DND-41 (cell line): Measurements from ENCODE around the gene USP6.

Experiments
- CTCF ChIP-seq: IDR thresholded peaks from 2 replicates; pipeline ENCODE4 v1.5.1; 2012; ENCODE audit warnings: borderline replicate concordance, low read length, moderate library complexity, mild to moderate bottlenecking; ENCODE audit not compliant: poor library complexity, severe bottlenecking; ENCODE audit errors: extremely low read depth
- EZH2 ChIP-seq: IDR thresholded peaks from 3 replicates; pipeline ENCODE4 v1.6.1; 2012; ENCODE audit warnings: borderline replicate concordance, low read depth, mild to moderate bottlenecking, moderate library complexity, low read length, inconsistent platforms; ENCODE audit not compliant: severe bottlenecking

DNA sequence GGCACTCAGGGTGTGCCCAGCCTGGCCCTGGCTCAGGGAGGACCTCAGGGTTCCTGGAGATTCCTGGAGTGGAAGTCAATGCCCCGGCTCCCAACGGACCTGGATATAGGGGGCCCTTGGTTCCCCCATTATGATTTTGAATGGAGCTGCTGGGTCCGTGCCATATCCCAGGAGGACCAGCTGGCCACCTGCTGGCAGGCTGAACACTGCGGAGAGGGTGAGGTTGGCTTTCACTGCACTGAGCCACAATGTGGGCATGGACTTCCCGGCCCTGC lies 23.6 kb downstream of the USP6 start:
- TF ChIP-seq CTCF (no peak), EZH2 (no peak)
